Measurements from ENCODE around the gene MYH11.
"Not testable (repeated sequence)": the region's sequence is repeated elsewhere in the genome, so short reads cannot be mapped to it uniquely, and the experiment has no call there.

Gene MYH11

GRCh38 chr16:15660203-15660601 lies 196.6 kb downstream of the MYH11 start:
- Histone ChIP-seq H3K79me2 (ENCODE audit: low read length) (peaks cover 84% of the 10 kb centered on the region), H3K36me3 (replicated peaks; ENCODE audit: low read depth, low read length) (peaks cover 31% of the 10 kb centered on the region), H3K27ac (ENCODE audit: low read length) (no peak overlapping the region), H2AFZ (ENCODE audit: low read depth, low read length) (no peak overlapping the region), H3K4me3 (ENCODE audit: low read length) (no peak overlapping the region), H3K27me3 (ENCODE audit: low read depth, low read length) (no peaks in the 10 kb centered on the region), H3K4me1 (ENCODE audit: low read length) (0 out of 2 replicates have a peak, but pooled peaks cover 3% of the 10 kb centered on the region), H3K9me3 (ENCODE audit: insufficient read depth, low read length) (no peaks in the 10 kb centered on the region), H4K20me1 (ENCODE audit: insufficient read depth, low read length) (peaks cover 54% of the 10 kb centered on the region), H3K4me2 (ENCODE audit: low read length) (no peak overlapping the region), H3K9ac (ENCODE audit: low read length) (no peak overlapping the region)
- no peak for TF ChIP-seq CTCF (IDR thresholded peaks at IDR 0.05; ENCODE audit: low read depth, low read length)
- TF ChIP-seq EZH2phosphoT487 (IDR thresholded peaks at IDR 0.05; ENCODE audit: low read depth): no peak

GRCh38 chr16:15658556-15658955 lies 198.3 kb downstream of the MYH11 start:
- no peak overlapping the region for H3K4me2 ChIP-seq (ENCODE audit: low read length)
- H3K4me3 ChIP-seq (ENCODE audit: low read length): no peak overlapping the region
- H3K4me1 ChIP-seq (ENCODE audit: low read length): 0 out of 2 replicates have a peak, but pooled peaks cover 3% of the 10 kb centered on the region
- peaks cover 69% of the 10 kb centered on the region for H4K20me1 ChIP-seq (ENCODE audit: insufficient read depth, low read length)
- no peaks in the 10 kb centered on the region for H3K27me3 ChIP-seq (ENCODE audit: low read depth, low read length)
- peaks cover 33% of the 10 kb centered on the region for H3K36me3 ChIP-seq (replicated peaks; ENCODE audit: low read depth, low read length)
- no peaks in the 10 kb centered on the region for H3K9me3 ChIP-seq (ENCODE audit: insufficient read depth, low read length)
- TF ChIP-seq EZH2phosphoT487 (IDR thresholded peaks at IDR 0.05; ENCODE audit: low read depth) (no peak), CTCF (IDR thresholded peaks at IDR 0.05; ENCODE audit: low read depth, low read length) (no peak)
- no peak overlapping the region for H3K27ac ChIP-seq (ENCODE audit: low read length)
- H2AFZ ChIP-seq (ENCODE audit: low read depth, low read length): no peak overlapping the region
- peaks cover 95% of the 10 kb centered on the region for H3K79me2 ChIP-seq (ENCODE audit: low read length)
- H3K9ac ChIP-seq (ENCODE audit: low read length): no peak overlapping the region

GRCh38 chr16:15658149-15658548 lies 198.7 kb downstream of the MYH11 start:
- no peaks in the 10 kb centered on the region for H3K27me3 ChIP-seq (ENCODE audit: low read depth, low read length)
- H3K9me3 ChIP-seq (ENCODE audit: insufficient read depth, low read length): no peaks in the 10 kb centered on the region
- no peak overlapping the region for H3K4me3 ChIP-seq (ENCODE audit: low read length)
- H4K20me1 ChIP-seq (ENCODE audit: insufficient read depth, low read length): peaks cover 73% of the 10 kb centered on the region
- H2AFZ ChIP-seq (ENCODE audit: low read depth, low read length): no peak overlapping the region
- no peak overlapping the region for H3K9ac ChIP-seq (ENCODE audit: low read length)
- H3K4me2 ChIP-seq (ENCODE audit: low read length): no peak overlapping the region
- 0 out of 2 replicates have a peak, but pooled peaks cover 3% of the 10 kb centered on the region for H3K4me1 ChIP-seq (ENCODE audit: low read length)
- TF ChIP-seq EZH2phosphoT487 (IDR thresholded peaks at IDR 0.05; ENCODE audit: low read depth) (no peak), CTCF (IDR thresholded peaks at IDR 0.05; ENCODE audit: low read depth, low read length) (no peak)
- peaks cover 95% of the 10 kb centered on the region for H3K79me2 ChIP-seq (ENCODE audit: low read length)
- H3K27ac ChIP-seq (ENCODE audit: low read length): no peak overlapping the region
- peaks cover 34% of the 10 kb centered on the region for H3K36me3 ChIP-seq (replicated peaks; ENCODE audit: low read depth, low read length)

GRCh38 chr16:15655561-15655960 lies 201.3 kb downstream of the MYH11 start:
- H3K4me2 ChIP-seq (ENCODE audit: low read length); H3K9ac ChIP-seq (ENCODE audit: low read length); H3K9me3 ChIP-seq (ENCODE audit: insufficient read depth, low read length); H3K27ac ChIP-seq (ENCODE audit: low read length); H3K27me3 ChIP-seq (ENCODE audit: low read depth, low read length); H3K4me3 ChIP-seq (ENCODE audit: low read length); H2AFZ ChIP-seq (ENCODE audit: low read depth, low read length): not testable (repeated sequence)
- Histone ChIP-seq H4K20me1 (ENCODE audit: insufficient read depth, low read length) (peaks cover 66% of the 10 kb centered on the region), H3K79me2 (ENCODE audit: low read length) (peaks cover 95% of the 10 kb centered on the region), H3K4me1 (ENCODE audit: low read length) (peaks cover 15% of the 10 kb centered on the region; the same call in 1 of the 2 replicates), H3K36me3 (replicated peaks; ENCODE audit: low read depth, low read length) (peaks cover 36% of the 10 kb centered on the region)
